HG03378 (cell line): ENCODE results near the gene KRT79.

Experiments
- ATAC-seq: cut with Tn5 transposase; IDR thresholded peaks from one replicate; pipeline ENCODE4 v1.9.1; 2021; ENCODE audit warnings: mild to moderate bottlenecking, moderate library complexity; ENCODE audit not compliant: unreplicated experiment

The KRT79 gene

DNA sequence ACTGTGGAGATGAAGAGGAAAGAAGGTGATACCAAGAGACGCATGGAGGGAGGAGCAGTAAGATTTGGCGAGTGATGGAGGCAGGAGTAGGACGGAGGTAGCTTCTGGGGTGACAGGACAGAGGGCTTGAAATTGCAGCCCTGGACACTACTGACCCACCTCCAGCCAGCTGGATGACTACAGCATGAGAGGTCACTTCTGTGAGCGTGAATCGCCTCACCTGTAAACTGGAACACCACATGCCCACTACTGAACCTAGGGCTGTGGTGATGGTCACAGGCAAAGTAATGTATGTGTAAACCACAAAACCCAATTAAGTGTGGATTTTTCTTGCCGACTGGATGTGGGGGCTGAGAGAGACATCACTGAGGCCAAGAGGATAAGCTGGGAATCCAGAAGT lies 13.6 kb downstream of the KRT79 start:
- ATAC-seq: no peak

DNA sequence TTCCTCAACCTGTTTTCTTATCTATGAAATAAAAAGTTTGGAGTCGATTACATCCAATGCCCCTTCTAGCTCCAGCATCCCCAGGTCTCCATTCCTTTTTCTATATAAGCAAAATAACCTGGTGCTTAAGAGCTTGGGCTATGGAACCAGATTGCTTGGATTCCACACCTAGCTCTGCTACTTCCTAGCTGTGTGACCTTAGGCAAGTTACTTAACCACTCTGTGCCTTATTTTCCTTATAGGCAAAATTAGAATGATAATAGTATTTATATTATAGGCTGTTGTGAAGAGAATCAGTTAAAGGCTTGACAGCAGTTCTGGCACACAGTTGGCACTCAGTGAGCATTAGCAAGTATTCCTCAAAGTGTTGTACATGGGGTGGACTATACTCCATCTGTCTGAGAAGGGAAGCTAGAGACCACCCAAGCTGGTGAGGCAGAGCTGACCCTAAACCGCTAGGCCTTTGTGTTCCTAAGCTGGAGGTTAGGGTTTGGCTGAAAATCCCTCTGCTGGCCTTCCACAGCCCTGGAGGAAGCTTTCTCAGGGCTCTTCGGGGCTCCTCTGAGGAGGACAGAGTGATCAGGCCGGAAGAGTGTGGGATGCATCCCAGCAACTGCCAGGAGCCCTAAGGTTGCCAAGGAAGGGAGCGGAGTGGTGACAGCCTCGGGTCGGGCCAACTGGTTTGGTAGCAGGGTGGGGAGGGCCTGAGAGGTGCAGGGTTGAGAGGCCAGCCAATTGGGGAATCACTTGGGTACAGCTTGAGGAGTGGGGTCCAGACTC lies 14.2 kb downstream of the KRT79 start:
- no peak for ATAC-seq

DNA sequence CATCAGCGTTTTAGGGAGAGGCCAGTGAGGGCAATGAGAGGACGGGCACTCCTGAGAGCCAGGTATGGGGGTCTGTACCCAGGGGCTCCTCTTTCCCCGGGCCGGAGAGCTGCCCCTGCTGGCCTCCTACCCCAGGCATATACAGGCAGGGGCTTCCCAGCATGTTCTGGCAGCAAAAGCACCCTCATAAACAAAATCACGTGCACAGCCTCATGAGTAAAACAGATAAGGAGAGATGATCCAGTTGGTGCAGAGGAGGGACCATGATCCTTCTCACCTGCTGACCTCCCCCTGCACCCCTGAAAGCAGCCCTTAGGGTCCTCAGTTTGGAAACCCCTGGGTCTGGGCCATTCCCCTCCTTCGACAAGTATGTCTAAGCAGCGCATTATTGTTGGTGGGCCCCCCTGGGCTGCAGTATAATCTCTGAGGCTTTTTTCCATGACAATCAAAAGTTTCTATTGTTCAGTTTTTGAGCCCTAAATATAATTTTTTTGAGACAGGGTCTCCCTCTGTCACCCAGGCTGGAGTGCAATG lies 15.2 kb downstream of the KRT79 start:
- ATAC-seq: no peak

DNA sequence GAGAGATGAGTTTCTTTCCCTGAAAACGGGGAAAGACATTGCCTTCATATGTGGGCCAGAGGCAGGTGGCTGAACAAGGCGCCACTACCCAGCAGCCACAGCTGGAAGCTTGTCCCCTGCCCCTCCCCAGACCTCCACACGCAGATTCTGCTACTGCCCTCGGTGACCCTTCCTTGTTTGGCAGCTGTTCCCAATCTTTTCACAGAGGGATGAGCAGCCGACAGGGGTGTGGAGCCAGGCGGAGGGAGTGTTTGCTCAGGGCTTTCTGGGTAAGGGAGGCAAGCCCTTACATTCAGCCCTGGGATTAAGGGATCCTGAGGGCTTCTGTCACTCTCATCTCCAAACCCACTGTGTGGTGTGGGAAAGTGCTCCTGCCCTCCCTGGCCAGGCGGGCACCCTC lies 15.7 kb downstream of the KRT79 start:
- no peak for ATAC-seq

DNA sequence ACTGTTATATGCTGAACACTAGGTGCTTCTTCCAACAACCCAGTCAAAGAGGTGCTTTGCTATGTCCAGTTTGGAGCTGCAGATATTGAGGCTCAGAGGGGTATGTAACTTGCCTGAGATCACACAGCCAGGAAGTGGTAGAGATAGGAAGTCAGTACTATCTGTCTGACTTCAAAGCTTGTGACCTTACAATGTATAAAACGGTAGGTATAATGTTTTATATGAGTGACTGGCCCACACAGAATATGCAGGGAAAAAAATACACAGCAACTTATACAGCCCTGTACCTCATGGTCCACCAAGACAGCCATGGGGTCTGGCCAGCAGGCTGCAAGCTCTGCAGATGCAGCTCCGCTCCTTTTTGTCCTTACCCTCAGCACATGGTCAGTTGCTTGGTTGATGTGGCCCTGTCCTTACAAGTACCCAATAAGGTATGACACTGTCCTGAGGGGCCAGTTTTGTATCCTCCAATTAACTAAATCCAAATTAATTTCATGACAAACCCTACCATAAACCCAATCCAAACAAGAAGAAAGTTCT lies 16.3 kb downstream of the KRT79 start:
- ATAC-seq: no peak

DNA sequence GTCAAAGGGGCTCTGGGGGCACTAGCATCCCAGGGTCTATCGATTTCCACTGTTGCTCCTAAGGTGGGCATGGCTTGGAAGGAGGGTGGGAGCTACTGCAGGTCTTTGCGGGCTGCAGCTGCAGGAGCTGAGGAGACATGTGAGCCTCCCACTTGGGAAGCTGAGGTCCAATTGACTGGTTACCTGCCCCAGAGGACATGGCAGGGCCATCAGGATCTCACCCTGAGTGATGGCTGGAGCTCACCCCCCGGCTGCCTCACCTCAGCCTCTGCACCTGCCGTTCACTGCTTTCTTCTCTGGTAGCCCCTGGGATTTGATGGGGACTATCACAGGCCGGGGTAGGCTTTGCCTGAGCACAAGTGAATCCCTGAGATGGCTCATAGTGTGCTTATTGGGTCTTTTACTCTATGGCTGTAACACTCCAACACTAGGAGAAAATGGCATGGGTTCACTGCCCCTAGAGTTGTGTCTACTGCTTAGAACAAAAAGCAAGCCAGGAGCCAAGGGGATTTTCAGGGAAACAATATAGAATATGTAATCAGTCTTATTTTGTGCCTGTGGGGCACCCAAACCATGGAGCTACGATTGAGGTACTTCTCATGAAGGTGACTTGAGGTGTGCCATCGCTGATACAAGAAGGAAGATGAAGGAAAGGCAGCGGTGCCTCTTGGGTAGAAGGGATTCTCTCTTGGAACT lies 17.0 kb downstream of the KRT79 start:
- no peak for ATAC-seq

DNA sequence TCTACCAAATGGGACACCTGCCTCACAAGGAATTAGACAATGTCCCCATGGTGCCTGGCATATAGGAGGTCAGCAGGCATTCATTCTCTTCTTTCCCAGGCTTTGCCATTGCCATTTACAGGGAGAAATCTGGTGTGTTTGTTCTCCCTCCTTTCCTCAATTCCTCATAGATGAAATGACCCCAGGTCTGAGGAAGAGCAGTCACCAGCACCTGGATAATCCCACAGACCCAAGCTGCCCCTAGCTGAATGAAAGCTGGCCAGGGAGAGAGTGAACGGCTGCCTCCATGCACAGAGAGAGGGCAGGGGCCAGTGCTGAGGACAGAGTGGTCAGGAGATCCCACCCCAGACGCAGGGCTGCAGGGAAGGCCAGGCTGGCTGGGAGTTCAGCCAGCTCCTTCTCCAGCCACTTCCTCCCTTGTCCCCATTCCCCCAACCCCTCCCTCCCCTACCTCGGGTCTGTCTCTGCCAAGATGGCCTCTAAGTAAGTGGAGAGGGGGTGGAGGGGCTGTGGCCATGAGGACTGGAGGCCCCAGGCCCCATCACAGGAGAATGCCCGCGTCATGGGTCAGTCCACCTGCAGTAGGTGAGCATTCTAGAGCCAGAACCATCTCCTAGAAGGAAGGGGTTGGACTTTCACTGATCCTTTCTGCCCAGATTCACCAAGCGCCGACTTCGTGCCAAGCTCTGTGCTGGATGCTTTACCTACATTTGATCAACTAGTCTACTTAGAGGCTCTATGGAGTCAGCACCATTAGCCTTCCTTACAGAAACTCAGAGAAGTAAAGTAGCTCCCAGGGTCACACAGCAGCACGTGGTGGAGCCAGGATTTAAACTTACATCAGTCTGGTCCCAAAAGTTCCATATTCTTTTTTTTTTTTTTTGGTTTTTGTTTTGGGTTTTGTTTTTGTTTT lies 18.2 kb downstream of the KRT79 start:
- ATAC-seq: no peak

DNA sequence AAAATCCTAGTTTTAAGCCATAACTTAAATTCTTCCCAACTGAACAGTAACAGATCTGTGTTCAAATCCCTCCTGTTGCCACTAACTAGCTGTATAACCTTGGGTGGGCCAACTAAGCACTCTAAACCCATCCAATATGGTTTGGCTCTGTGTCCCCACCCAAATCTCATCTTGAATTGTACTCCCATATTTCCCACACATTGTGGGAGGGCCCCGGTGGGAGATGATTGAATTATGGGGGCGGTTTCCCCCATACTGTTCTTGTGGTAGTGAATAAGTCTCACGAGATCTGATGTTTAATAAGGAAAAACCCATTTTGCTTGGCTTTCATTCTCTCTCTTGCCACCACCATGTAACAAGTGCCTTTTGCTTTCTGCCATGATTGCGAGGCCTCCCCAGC lies 18.9 kb downstream of the KRT79 start:
- no peak for ATAC-seq

DNA sequence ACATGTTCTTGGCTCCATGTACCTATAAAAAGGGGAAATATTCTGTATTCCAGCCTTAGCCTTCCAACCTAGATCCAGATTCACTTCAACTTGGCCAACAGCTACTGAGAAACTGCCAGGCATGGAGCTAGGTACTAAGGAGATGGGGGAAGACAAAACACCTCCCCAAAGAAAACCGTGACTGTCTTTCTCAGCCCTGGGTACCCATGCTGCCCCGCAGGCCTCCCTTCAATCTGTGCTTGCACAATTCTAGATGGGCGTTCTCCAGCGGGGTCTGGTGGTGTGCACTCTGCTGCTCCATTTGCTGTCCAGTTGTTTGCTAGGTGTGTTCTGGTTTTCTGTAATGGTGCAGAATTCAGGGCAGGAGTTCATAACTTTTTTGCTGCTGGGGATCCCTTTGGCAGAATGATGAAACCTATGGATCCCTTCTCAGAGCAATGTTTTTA lies 19.4 kb downstream of the KRT79 start:
- no peak for ATAC-seq

DNA sequence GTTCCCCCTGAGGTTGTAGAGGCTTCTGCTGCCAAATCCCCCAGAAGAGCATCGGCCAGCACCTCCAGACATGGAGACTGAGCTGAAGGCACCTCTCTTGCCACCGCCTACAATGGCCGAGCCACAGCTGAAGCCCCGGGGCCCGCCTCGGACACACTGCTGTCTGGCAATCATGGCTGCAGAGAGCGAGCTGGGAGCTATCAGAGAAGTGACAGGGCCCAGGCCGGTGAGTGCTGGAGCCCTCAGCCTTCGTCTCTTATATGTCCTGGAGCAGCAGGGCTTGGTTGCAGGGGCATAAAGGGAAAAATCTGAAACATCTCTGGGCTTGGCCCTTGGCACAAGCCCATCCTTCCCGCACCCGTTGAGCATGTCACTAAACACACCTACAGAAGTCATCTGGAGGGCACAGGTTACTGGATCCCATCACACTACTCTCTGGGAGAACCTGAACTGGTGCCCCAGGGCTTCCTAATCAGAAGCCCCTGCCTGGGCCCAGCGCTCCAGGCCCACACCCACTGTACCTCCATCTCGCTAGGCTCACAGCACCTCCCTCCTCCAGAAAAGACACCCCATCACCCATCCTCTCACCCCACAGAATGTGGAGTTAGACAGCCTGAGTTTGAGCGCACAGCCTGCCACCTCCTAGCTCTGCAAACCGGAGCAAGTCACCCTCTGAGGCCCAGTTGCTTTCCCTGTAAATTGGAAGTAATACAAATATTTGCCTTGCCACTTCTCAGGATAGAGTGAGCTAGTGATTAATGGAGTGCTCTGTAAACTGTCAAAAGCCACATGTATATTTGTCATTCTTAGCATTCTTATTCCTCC lies 20.0 kb downstream of the KRT79 start, which contains the start of gene KRT4:
Gene KRT4, minus strand, starts transcription at position 232 of the 825 bp plus-strand sequence. Its CDS starts 58 bp downstream, at position 174.
- ATAC-seq: no peak

DNA sequence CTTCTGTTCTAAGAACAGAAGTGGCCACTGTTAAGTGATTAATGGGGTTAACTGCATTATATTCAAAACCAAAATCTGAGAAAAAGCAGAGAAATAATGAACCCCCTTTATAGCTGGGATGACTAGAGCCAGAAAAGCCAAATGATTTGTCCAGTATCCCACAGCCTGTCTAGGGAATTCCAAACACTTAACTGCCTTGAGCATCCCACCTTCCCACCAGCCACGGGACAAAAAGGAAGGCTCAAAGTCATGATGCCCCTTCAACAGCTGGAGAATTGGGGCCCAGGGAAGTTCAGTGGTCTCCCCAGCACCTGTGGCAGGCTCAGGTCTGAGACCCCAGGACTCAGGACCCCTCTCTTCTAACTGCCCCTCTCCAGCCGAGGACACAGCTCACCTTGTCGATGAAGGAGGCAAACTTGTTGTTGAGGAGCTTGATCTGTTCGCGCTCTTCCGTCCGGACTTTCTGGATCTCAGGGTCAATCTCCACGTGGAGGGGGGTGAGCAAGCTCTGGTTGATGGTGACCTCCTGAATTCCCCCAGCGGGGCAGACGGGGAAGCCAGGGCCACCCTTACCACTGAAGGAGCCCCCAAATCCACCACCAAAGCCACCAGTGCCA lies 20.8 kb downstream of the KRT79 start:
- no peak for ATAC-seq

DNA sequence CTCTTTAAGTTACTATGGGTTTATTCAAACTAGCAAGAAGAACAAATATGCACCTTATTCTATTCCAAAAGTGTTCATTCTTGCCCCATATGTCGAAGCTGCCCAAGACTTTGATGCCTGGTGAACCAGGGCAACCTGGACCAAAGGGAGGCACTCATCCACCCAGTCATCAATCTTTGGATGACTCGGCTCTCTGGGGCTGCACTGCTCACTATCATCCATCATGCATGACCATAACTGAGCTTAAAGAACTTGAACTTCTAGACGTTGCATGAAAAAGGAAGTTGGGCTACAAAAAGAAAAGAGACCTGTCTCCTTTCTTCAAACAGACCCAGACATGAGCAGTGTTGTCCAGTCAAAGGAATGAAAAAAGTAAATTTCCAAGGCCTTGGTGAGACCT lies 21.4 kb downstream of the KRT79 start:
- ATAC-seq: no peak

DNA sequence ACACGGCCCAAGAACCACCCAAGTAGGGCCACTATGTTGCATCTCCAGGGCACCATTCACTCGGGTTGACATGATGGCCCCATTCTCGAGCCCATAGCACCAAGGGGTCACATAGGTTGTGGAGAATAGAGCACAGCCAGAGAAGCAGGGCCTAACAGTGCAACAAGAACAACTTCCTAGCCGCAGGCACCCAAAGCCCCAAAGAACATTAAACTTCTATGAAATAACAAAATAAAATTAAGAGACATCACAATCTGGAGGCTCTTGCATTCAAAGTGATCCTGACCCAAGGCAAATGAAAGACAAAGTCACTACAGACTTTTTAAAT lies 22.1 kb downstream of the KRT79 start:
- ATAC-seq: no peak

DNA sequence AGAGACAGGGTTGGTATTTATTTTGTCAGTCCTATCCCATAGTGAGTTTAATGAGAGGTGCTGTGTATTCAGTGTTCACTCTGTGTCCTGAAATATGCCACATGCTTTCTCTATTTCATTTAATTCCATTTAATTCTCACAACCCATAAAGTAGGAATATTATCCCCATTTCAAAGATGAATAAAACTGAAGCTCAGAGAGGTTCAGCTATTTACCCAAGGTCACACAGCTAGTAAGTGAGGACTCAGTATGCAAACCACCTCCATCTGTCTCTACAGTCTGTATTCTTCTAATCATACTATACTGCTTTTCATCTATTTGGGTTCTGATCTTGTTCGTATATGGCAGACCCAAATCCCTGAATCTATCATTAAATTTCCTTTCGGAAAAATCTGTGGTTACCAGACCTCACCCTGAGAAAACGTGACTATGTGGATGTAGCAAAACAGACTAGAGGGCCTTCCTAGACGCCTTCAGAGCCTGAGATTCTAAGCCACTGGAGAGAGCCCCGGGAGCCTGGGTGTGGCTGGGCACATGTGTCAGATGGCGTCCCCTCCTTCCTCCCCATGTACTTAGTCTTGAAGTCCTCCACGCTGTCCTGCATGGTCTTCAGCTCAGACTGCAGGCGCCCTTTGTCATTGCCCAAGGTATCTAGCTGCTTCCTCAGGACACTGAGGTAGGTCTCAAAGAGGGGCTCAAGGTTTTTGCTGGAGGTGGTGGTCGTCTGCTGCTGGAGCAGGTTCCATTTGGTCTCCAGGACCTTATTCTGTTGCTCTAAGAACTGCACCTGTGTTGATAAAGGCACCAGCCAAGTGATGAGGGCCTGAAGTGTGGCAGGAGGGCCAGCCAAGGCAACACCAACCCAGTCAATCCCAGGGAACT lies 22.7 kb downstream of the KRT79 start:
- no peak for ATAC-seq

DNA sequence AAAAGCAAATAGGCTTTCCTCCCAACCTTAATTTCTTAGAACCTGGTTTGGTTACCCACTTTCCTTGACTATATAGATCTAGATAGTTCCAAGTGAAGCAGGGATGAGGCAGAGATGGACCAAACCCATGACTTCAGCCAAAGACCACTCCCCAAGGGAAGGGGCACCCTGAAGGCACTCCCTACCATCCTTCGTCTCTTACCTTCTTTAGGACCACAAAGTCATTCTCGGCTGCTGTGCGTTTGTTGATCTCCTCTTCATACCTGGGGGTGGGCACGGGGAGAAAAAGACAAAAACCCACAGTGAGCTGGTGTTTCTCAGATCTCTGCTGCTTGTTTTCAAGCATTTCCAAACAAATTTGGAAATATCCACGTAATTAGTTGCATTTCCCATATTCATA lies 23.6 kb downstream of the KRT79 start:
- no peak for ATAC-seq

DNA sequence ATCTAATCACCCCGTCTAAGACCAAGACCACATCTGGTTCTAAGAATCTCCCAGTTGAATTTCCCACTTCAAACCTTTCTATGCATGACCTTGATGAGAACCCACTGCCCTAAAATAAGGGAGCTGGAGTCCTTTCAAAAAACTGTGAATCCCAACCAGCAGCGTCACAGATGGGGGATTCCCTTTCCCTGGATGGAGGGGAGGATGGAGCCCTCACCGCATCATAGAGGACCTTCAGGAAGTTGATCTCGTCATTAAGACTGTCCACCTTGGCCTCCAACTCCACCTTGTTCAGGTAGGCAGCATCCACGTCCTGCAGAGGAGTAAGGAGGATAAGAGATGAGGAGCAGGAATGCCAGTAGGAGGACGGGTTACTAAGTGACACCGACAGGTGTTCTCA lies 24.9 kb downstream of the KRT79 start:
- ATAC-seq: no peak

DNA sequence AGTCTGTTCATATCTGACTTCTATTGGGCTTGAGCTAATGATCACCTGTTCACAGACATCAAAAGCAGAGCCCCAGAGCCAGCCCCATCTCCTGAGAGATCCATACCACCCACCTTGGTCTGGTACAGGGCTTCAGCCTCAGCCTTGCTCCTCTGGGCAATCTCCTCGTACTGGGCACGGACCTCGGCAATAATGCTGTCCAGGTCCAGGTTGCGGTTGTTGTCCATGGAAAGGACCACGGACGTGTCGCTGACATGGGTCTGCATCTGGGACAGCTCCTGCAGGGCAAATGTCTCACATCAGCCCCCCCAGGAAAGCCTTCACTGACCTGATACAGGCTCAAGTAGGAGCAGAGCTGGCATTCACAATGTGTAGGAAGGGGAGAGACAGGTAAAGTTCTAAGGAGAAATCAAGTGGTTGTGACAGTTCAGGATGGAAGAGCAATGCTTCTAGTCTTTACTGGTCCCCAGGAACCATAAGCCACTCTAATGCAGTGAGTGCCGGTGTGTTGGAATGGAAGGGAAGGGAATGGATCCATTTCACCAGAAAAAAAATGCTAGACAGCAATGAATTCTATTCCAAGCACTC lies 25.4 kb downstream of the KRT79 start:
- no peak for ATAC-seq
